ENCODE measurements around the gene ALDH2. TPM values are rescaled to one million over a fixed set of nuclear protein-coding genes. Genes with fewer than 3 reads are reported as not detected.

Gene ALDH2
- total RNA-seq, 4 donors from 2014 or later: 111 to 156 (median 130) TPM

DNA sequence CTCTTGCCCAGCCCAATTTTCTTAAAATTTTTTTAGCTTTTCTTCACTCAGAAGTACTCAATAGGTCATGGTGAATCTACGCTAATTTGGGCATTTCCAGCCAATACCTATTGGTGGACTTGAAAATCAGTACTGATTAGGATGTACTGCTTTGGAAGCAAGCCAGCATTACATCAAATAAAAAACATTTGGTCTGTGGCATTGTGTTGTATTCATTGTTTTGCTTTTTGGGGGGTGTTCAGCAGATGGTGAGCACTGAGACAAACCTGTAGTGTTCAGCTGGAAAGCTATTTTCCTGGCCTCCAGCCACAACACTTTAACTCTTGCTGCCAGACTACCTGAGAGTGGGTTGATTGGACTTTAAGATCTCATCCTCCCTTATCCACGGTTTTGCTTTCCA lies 79.3 kb downstream of the ALDH2 start:
- DNase-seq (ENCODE audit: low spot score in 2 of 2): no peak
- peaks cover 15% of the 10 kb centered on the region for H3K36me3 ChIP-seq
- no peak for TF ChIP-seq POLR2A (IDR thresholded peaks at IDR 0.05)
- TF ChIP-seq POLR2AphosphoS5 (IDR thresholded peaks at IDR 0.05): no peak
- no peak for TF ChIP-seq EP300 (IDR thresholded peaks at IDR 0.05)
- TF ChIP-seq CTCF (IDR thresholded peaks at IDR 0.05): no peak
- H3K27me3 ChIP-seq: no peaks in the 10 kb centered on the region
- H3K4me1 ChIP-seq: peaks cover 30% of the 10 kb centered on the region
- H3K4me3 ChIP-seq: no peak overlapping the region
- no peak overlapping the region for H3K27ac ChIP-seq
- WGBS: 59% methylated on average over 2 of the region's 2 CpGs
- H3K9me3 ChIP-seq: no peaks in the 10 kb centered on the region

- peaks cover 21% of the 10 kb centered on the region for H3K36me3 ChIP-seq
- 84% methylated on average over 2 of the region's 2 CpGs for WGBS
- no peaks in the 10 kb centered on the region for H3K9me3 ChIP-seq
- no peak for TF ChIP-seq CTCF (IDR thresholded peaks at IDR 0.05)
- no peak for TF ChIP-seq EP300 (IDR thresholded peaks at IDR 0.05)
- no peak for TF ChIP-seq POLR2A (IDR thresholded peaks at IDR 0.05)
- no peak for TF ChIP-seq POLR2AphosphoS5 (IDR thresholded peaks at IDR 0.05)
- H3K4me3 ChIP-seq: no peak overlapping the region
- DNase-seq (ENCODE audit: low spot score in 2 of 2): no peak
- no peak overlapping the region for H3K27ac ChIP-seq
- H3K27me3 ChIP-seq: no peaks in the 10 kb centered on the region
- no peaks in the 10 kb centered on the region for H3K4me1 ChIP-seq
These were observed 83.8 kb downstream of the ALDH2 start for GRCh38 chr12:111850526-111850925.

- 100% methylated on average over 2 of the region's 2 CpGs for WGBS
- no peaks in the 10 kb centered on the region for H3K27me3 ChIP-seq
These were observed 91.5 kb downstream of the ALDH2 start for GRCh38 chr12:111858186-111858585.

DNA sequence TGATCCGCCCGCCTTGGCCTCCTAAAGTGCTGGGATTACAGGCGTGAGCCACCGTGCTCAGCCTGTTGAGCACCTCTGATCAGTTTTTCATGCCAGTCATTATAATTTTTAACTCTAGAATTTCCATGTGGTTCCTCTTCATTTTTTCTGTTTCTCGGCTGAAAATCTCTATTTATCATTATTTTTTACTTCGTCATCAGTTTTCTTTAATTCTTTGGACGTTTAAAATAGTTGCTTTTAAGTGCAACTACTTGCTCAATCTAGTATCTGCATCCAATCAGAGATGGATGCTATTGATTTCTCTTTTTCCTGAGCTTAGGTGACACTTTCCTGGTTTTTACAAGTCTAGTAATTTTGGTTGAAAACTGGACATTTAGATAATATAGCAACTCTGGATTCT lies 92.0 kb downstream of the ALDH2 start:
- no peaks in the 10 kb centered on the region for H3K9me3 ChIP-seq
- 99% methylated on average over 7 of the region's 7 CpGs for WGBS
- H3K27me3 ChIP-seq: no peaks in the 10 kb centered on the region
- no peak for TF ChIP-seq CTCF (IDR thresholded peaks at IDR 0.05)
- TF ChIP-seq POLR2AphosphoS5 (IDR thresholded peaks at IDR 0.05): no peak
- no peak for TF ChIP-seq EP300 (IDR thresholded peaks at IDR 0.05)
- no peak for TF ChIP-seq POLR2A (IDR thresholded peaks at IDR 0.05)
- no peak overlapping the region for H3K27ac ChIP-seq
- H3K36me3 ChIP-seq: no peaks in the 10 kb centered on the region
- no peaks in the 10 kb centered on the region for H3K4me1 ChIP-seq
- no peak overlapping the region for H3K4me3 ChIP-seq
- no peak for DNase-seq (ENCODE audit: low spot score in 2 of 2)

More at GRCh38 chr12:111858186-111858585, 91.5 kb downstream of the ALDH2 start:
- Histone ChIP-seq H3K27ac (no peak overlapping the region), H3K9me3 (no peaks in the 10 kb centered on the region), H3K36me3 (no peaks in the 10 kb centered on the region), H3K4me1 (no peaks in the 10 kb centered on the region), H3K4me3 (no peak overlapping the region)
- DNase-seq (ENCODE audit: low spot score in 2 of 2): no peak
- TF ChIP-seq EP300 (IDR thresholded peaks at IDR 0.05) (no peak), CTCF (IDR thresholded peaks at IDR 0.05) (no peak), POLR2AphosphoS5 (IDR thresholded peaks at IDR 0.05) (no peak), POLR2A (IDR thresholded peaks at IDR 0.05) (no peak)

GRCh38 chr12:111864913-111865312 lies 98.2 kb downstream of the ALDH2 start:
- no peak for DNase-seq (ENCODE audit: low spot score in 2 of 2)
- Histone ChIP-seq H3K9me3 (no peaks in the 10 kb centered on the region), H3K27me3 (no peaks in the 10 kb centered on the region), H3K36me3 (peaks cover 37% of the 10 kb centered on the region), H3K27ac (no peak overlapping the region), H3K4me1 (no peaks in the 10 kb centered on the region), H3K4me3 (no peak overlapping the region)
- WGBS: 95% methylated on average over 1 of the region's 1 CpG
- TF ChIP-seq POLR2A (IDR thresholded peaks at IDR 0.05): no peak
- TF ChIP-seq POLR2AphosphoS5 (IDR thresholded peaks at IDR 0.05): no peak
- no peak for TF ChIP-seq CTCF (IDR thresholded peaks at IDR 0.05)
- TF ChIP-seq EP300 (IDR thresholded peaks at IDR 0.05): no peak

Other genes with a start within 250 kb of the ALDH2 start
- gene ATXN2, start 167.6 kb upstream of the ALDH2 start, total RNA-seq: 10 to 100 TPM; 23.3 to 62.8 (median 35.8) TPM
- 10 to 100 TPM; 15.8 to 21.8 (median 19.3) TPM for gene BRAP, start 81.0 kb upstream of the ALDH2 start, total RNA-seq
- 10 to 100 TPM; 22.8 to 75.7 (median 26.5) TPM for gene ACAD10, start 80.9 kb upstream of the ALDH2 start, total RNA-seq
- 10 to 100 TPM; 38.9 to 69.7 (median 58.6) TPM for gene MAPKAPK5, start 75.3 kb downstream of the ALDH2 start, total RNA-seq
- 10 to 100 TPM; 16.0 to 25.1 (median 22.8) TPM for gene TMEM116, start 246.2 kb downstream of the ALDH2 start, total RNA-seq
- gene ERP29, start 246.5 kb downstream of the ALDH2 start, total RNA-seq: 10 to 100 TPM; 40.8 to 71.0 (median 52.5) TPM